ENCODE results near the gene TAF10. TPM values are rescaled to one million over a fixed set of nuclear protein-coding genes. Genes with fewer than 3 reads are reported as not detected.

TAF10 gene
- total and polyA plus RNA-seq, 2 of the 13 experiments (the other 11 are each of a cell fraction or from before 2014, with no cell fraction given) = 71.3 to 134 TPM

- TF ChIP-seq MEF2D (CRISPR knock-in tag; IDR thresholded peaks at IDR 0.05) = no peak
- no peak for TF ChIP-seq U2AF2 (IDR thresholded peaks at IDR 0.05; ENCODE audit: low read depth, low read length)
- TF ChIP-seq, protein P1, sequence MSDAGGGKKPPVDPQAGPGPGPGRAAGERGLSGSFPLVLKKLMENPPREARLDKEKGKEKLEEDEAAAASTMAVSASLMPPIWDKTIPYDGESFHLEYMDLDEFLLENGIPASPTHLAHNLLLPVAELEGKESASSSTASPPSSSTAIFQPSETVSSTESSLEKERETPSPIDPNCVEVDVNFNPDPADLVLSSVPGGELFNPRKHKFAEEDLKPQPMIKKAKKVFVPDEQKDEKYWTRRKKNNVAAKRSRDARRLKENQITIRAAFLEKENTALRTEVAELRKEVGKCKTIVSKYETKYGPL (CRISPR knock-in tag; IDR thresholded peaks at IDR 0.05) = no peak
- TF ChIP-seq ZNF761 (CRISPR knock-in tag; conservative IDR thresholded peaks at IDR 0.05) = no peak
These were observed 40.2 kb upstream of the TAF10 start (continued) for GRCh38 chr11:6652182-6652581.

DNA sequence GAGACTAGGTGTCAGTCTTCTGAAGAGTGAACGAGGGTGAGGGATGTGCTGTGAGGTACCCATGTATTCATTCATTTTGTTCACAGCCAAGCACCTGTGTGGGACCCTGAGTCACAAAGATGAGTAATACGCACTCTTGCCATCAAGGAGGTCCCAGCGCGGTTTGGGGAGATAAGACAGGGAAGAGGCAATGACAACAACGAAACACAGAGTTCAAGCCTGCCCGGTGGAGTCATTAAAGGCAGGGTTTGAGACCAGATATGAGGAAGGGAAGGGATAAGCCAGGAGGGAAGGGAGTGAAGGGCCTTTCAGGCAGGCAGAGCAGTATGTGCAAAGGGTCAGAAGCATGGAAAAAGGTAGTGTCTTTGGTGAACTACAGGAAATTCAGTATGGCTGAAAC lies 39.0 kb upstream of the TAF10 start:
- H3K36me3 ChIP-seq (replicated peaks in 1 of 2; ENCODE audit: control insufficient read depth in 1 of 2, insufficient read depth in 2 of 2, low read length in 2 of 2) = no peaks in the 10 kb centered on the region
- in situ Hi-C loops (cut with HindIII; ENCODE audit: extremely low pct_ligation_motif_present, low pct_unique_long_range_greater_than_20kb) (no loop called here), intact Hi-C loops (cut with micrococcal nuclease; ENCODE audit: unreplicated experiment) (no loop called here)
- BruUV-seq (replicated peaks) = no TSS peak
- H3K9me3 ChIP-seq (ENCODE audit: low read length) = no peaks in the 10 kb centered on the region
- FAIRE-seq = no peak
- H3K27ac ChIP-seq (ENCODE audit: extremely low read length, insufficient read depth, low read length) = no peak overlapping the region
- CTCF ChIA-PET (ENCODE audit: low intra/inter-chr PET ratio, low total read pairs) = no interaction called here
- H4K20me1 ChIP-seq (ENCODE audit: insufficient read depth, low read length) = no peaks in the 10 kb centered on the region; the same call in 1 of the 2 replicates
- H3K79me2 ChIP-seq (ENCODE audit: insufficient read depth, low read length) = no peaks in the 10 kb centered on the region
- no peak for DNase-seq (ENCODE audit: low spot score)
- POLR2A ChIA-PET = no interaction called here
- no peak overlapping the region for H3K4me2 ChIP-seq (ENCODE audit: low read depth, low read length)
- H3K4me3 ChIP-seq (replicated peaks in 1 of 3; ENCODE audit: insufficient read depth in 1 of 3, low read depth in 2 of 3, low read length in 3 of 3) = no peak overlapping the region
- H3K4me1 ChIP-seq (ENCODE audit: insufficient read depth, low read length) = peaks cover 12% of the 10 kb centered on the region
- 2% methylated on average over 6 of the region's 6 CpGs for WGBS (ENCODE audit: low lambda C conversion rate)
- no peak overlapping the region for H2AFZ ChIP-seq (ENCODE audit: low read length)
- no peak for ATAC-seq
- H3K27me3 ChIP-seq (ENCODE audit: control insufficient read depth in 1 of 2, insufficient read depth in 2 of 2, low read length in 2 of 2) = peaks cover 12 to 94% of the 10 kb centered on the region in 2 experiments
- H3K9ac ChIP-seq (ENCODE audit: insufficient read depth, low read depth, low read length) = no peak overlapping the region
- TF ChIP-seq, protein P2, sequence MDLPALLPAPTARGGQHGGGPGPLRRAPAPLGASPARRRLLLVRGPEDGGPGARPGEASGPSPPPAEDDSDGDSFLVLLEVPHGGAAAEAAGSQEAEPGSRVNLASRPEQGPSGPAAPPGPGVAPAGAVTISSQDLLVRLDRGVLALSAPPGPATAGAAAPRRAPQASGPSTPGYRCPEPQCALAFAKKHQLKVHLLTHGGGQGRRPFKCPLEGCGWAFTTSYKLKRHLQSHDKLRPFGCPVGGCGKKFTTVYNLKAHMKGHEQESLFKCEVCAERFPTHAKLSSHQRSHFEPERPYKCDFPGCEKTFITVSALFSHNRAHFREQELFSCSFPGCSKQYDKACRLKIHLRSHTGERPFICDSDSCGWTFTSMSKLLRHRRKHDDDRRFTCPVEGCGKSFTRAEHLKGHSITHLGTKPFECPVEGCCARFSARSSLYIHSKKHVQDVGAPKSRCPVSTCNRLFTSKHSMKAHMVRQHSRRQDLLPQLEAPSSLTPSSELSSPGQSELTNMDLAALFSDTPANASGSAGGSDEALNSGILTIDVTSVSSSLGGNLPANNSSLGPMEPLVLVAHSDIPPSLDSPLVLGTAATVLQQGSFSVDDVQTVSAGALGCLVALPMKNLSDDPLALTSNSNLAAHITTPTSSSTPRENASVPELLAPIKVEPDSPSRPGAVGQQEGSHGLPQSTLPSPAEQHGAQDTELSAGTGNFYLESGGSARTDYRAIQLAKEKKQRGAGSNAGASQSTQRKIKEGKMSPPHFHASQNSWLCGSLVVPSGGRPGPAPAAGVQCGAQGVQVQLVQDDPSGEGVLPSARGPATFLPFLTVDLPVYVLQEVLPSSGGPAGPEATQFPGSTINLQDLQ (CRISPR knock-in tag; IDR thresholded peaks at IDR 0.05) = no peak
- TF ChIP-seq ZBTB3 (CRISPR knock-in tag; IDR thresholded peaks at IDR 0.05; ENCODE audit: borderline replicate concordance, low read depth) (no peak), MXD4 (CRISPR knock-in tag; IDR thresholded peaks at IDR 0.05) (no peak), NCOR1 (IDR thresholded peaks at IDR 0.05; ENCODE audit: borderline replicate concordance, low read length) (no peak), TCF12 (IDR thresholded peaks at IDR 0.05) (no peak), TCF12 (CRISPR knock-in tag; IDR thresholded peaks at IDR 0.05) (no peak), ZNF17 (CRISPR knock-in tag; IDR thresholded peaks at IDR 0.05) (no peak), ATRX (CRISPR knock-in tag; IDR thresholded peaks at IDR 0.05; ENCODE audit: borderline replicate concordance) (no peak), SALL2 (CRISPR knock-in tag; IDR thresholded peaks at IDR 0.05) (no peak), HOXA7 (CRISPR knock-in tag; IDR thresholded peaks at IDR 0.05) (no peak), KMT2B (CRISPR knock-in tag; IDR thresholded peaks at IDR 0.05) (no peak)
- TF ChIP-seq, protein P1 (CRISPR knock-in tag; IDR thresholded peaks at IDR 0.05) = no peak

Data from HepG2 (cell line).